H9 (cell line): ENCODE results near the gene LSG1. TPM values are rescaled to one million over a fixed set of nuclear protein-coding genes. Genes with fewer than 3 reads are reported as not detected.

Experiments used
- DNase-seq: peaks from one replicate; pipeline ENCODE4 v3.0.0-alpha.2; 2017
- H2AFZ ChIP-seq: one replicate; pipeline ENCODE4 v1.6.1; 2013; ENCODE audit warnings: mild to moderate bottlenecking, low read length, control low read depth, moderate library complexity
- H2AK5ac ChIP-seq: 2 replicates; pipeline ENCODE4 v1.6.1; 2013; ENCODE audit warnings: low read length, control low read depth, mixed read lengths; ENCODE audit not compliant: insufficient read length
- H2BK120ac ChIP-seq: one replicate; pipeline ENCODE4 v1.6.1; 2013; ENCODE audit warnings: low read depth, mild to moderate bottlenecking, low read length, control low read depth, inconsistent platforms; ENCODE audit not compliant: poor library complexity, severe bottlenecking
- H2BK12ac ChIP-seq: 2 replicates; pipeline ENCODE4 v1.6.1; 2013; ENCODE audit warnings: low read length, control low read depth, mixed read lengths, low read depth; ENCODE audit not compliant: insufficient read length
- H2BK15ac ChIP-seq: 2 replicates; pipeline ENCODE4 v1.6.1; 2013; ENCODE audit warnings: low read depth, low read length, control low read depth
- H2BK20ac ChIP-seq: one replicate; pipeline ENCODE4 v1.6.1; 2013; ENCODE audit warnings: low read depth, mild to moderate bottlenecking, low read length, control low read depth, inconsistent platforms; ENCODE audit not compliant: poor library complexity, severe bottlenecking
- H2BK5ac ChIP-seq: 2 replicates; pipeline ENCODE4 v1.6.1; 2013; ENCODE audit warnings: low read length, control low read depth, mixed read lengths; ENCODE audit not compliant: insufficient read length
- H3K14ac ChIP-seq: 2 replicates; pipeline ENCODE4 v1.6.1; 2013; ENCODE audit warnings: low read length, control low read depth; ENCODE audit not compliant: insufficient read depth
- H3K18ac ChIP-seq: 2 replicates; pipeline ENCODE4 v1.6.1; 2013; ENCODE audit warnings: low read depth, mild to moderate bottlenecking, mixed read lengths, low read length, control low read depth; ENCODE audit not compliant: insufficient read length
- H3K23ac ChIP-seq: 2 replicates; pipeline ENCODE4 v1.6.1; 2013; ENCODE audit warnings: low read length, control low read depth, mixed read lengths, low read depth; ENCODE audit not compliant: insufficient read length
- H3K23me2 ChIP-seq: 2 replicates; pipeline ENCODE4 v1.6.1; 2013; ENCODE audit warnings: low read depth, mild to moderate bottlenecking, mixed read lengths, low read length, control low read depth; ENCODE audit not compliant: insufficient read length, poor library complexity, severe bottlenecking
- H3K27ac ChIP-seq: 2 replicates; pipeline ENCODE4 v1.5.1; 2013; ENCODE audit warnings: low read length, control low read depth, mixed read lengths, low read depth; ENCODE audit not compliant: insufficient read length
- H3K27me3 ChIP-seq: 2 replicates; pipeline ENCODE4 v1.6.1; 2013; ENCODE audit warnings: low read length, control low read depth, inconsistent platforms; ENCODE audit not compliant: insufficient read depth
- H3K4ac ChIP-seq: 2 replicates; pipeline ENCODE4 v1.6.1; 2013; ENCODE audit warnings: low read depth, mild to moderate bottlenecking, control low read depth, inconsistent platforms, low read length, moderate library complexity
- H3K4me1 ChIP-seq: 2 replicates; pipeline ENCODE4 v1.6.1; 2013; ENCODE audit warnings: low read length, control low read depth, inconsistent platforms; ENCODE audit not compliant: insufficient read depth
- H3K4me2 ChIP-seq: 2 replicates; pipeline ENCODE4 v1.6.1; 2013; ENCODE audit warnings: low read length, control low read depth, mixed read lengths; ENCODE audit not compliant: insufficient read length, insufficient read depth
- H3K56ac ChIP-seq: 2 replicates; pipeline ENCODE4 v1.6.1; 2013; ENCODE audit warnings: low read depth, mild to moderate bottlenecking, mixed read lengths, low read length, control low read depth; ENCODE audit not compliant: insufficient read length
- H3K79me1 ChIP-seq: 2 replicates; pipeline ENCODE4 v1.6.1; 2013; ENCODE audit warnings: low read depth, mild to moderate bottlenecking, moderate library complexity, low read length, control low read depth, inconsistent platforms; ENCODE audit not compliant: insufficient read depth, poor library complexity, severe bottlenecking
- H3K79me2 ChIP-seq: 2 replicates; pipeline ENCODE4 v1.6.1; 2013; ENCODE audit warnings: low read length, control low read depth, inconsistent platforms; ENCODE audit not compliant: insufficient read depth
- H3K9ac ChIP-seq: 2 replicates; pipeline ENCODE4 v1.6.1; 2013; ENCODE audit warnings: low read length, control low read depth, mixed read lengths; ENCODE audit not compliant: insufficient read length; ENCODE audit errors: extremely low read depth
- H3K9me3 ChIP-seq: one replicate; pipeline ENCODE4 v1.6.1; 2013; ENCODE audit warnings: low read depth, low read length, inconsistent platforms; ENCODE audit not compliant: control insufficient read depth
- H3T11ph ChIP-seq: one replicate; pipeline ENCODE4 v1.6.1; 2013; ENCODE audit warnings: mild to moderate bottlenecking, low read length, control low read depth, inconsistent platforms
- H4K20me1 ChIP-seq: one replicate; pipeline ENCODE4 v1.6.1; 2013; ENCODE audit not compliant: control insufficient read depth, insufficient read length, insufficient read depth
- H4K5ac ChIP-seq: 2 replicates; pipeline ENCODE4 v1.6.1; 2013; ENCODE audit warnings: low read depth, mild to moderate bottlenecking, mixed read lengths, low read length, control low read depth; ENCODE audit not compliant: insufficient read length
- H4K8ac ChIP-seq: replicated peaks from 2 replicates; pipeline ENCODE4 v1.6.1; 2013; ENCODE audit warnings: low read length, control low read depth, mixed read lengths, low read depth; ENCODE audit not compliant: insufficient read length
- H4K91ac ChIP-seq: 2 replicates; pipeline ENCODE4 v1.6.1; 2013; ENCODE audit warnings: low read depth, mild to moderate bottlenecking, moderate library complexity, mixed read lengths, low read length, control low read depth; ENCODE audit not compliant: insufficient read length
- H3K27ac Mint-ChIP-seq, 3 experiments: 2 replicates in 2 of 3; 3 replicates in 1 of 3; pipeline ENCODE4 v1.8.0; 2020 to 2021; ENCODE audit warnings: mixed read lengths in 3 of 3, mild to moderate bottlenecking in 1 of 3, moderate library complexity in 1 of 3
- H3K27me3 Mint-ChIP-seq: 2 replicates; pipeline ENCODE4 v1.8.0; 2021; ENCODE audit warnings: low read depth, mild to moderate bottlenecking, moderate library complexity, mixed read lengths
- H3K36me3 Mint-ChIP-seq, 3 experiments: 2 replicates in 2 of 3; 3 replicates in 1 of 3; pipeline ENCODE4 v1.8.0; 2020 to 2021; ENCODE audit warnings: low read depth in 3 of 3, mixed read lengths in 3 of 3; ENCODE audit not compliant: insufficient read depth in 1 of 3
- H3K4me1 Mint-ChIP-seq, 2 experiments: 2 replicates each; pipeline ENCODE4 v1.8.0; 2020; ENCODE audit warnings: mixed read lengths in 2 of 2
- H3K4me3 Mint-ChIP-seq, 2 experiments: 2 replicates in 1 of 2; 3 replicates in 1 of 2; pipeline ENCODE4 v1.8.0; 2020 to 2021; ENCODE audit warnings: mild to moderate bottlenecking in 2 of 2, mixed read lengths in 2 of 2, moderate library complexity in 1 of 2
- H3K9me3 Mint-ChIP-seq, 2 experiments: 2 replicates in 1 of 2; 3 replicates in 1 of 2; pipeline ENCODE4 v1.8.0; 2020; ENCODE audit warnings: mild to moderate bottlenecking in 2 of 2, mixed read lengths in 2 of 2, moderate library complexity in 1 of 2
- CTCF ChIP-seq: fragments of 200-600 bp; sonication (generic); conservative IDR thresholded peaks from 3 replicates; pipeline ENCODE4 v1.8.0; 2021; ENCODE audit warnings: antibody characterized with exemption, mild to moderate bottlenecking
- WGBS: extraction: QIAGEN DNeasy Blood & Tissue Kit; methylation state at CpG from one replicate; pipeline ENCODE4 v1.1.7; 2013; ENCODE audit warnings: missing lambda C conversion rate, low lambda C conversion rate, mixed read lengths; ENCODE audit not compliant: insufficient read length; ENCODE audit errors: extremely low coverage; 5-methylcytosine and 5-hydroxymethylcytosine counted together
- total RNA-seq: library from RNA; stranded (reverse); gene quantifications from 2 replicates; pipeline ENCODE4 v1.2.1, GENCODE V29; 2021

LSG1 gene
- total RNA-seq, 1 experiment from 2014 or later: 63.3 TPM

DNA sequence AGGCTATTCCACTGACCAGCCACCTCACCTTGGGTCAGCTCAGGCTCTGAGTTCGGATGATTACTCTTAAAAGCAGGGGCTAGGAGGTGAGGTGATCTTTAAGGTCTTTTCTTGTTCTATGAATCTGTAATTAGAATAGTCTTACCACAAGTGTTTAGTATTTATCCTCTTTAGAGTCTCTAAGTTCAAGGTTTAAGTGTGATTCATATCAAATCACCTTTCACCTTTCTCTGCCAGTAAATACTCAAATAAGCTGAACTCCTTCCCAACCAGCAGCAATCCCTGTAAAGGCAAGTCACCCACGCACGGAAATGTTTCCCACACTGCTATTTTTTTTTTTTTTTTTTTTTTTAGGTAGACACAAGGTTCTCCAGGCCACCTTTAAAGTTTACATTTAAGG lies 24.2 kb downstream of the LSG1 start:
- no peak overlapping the region for H3K56ac ChIP-seq
- H4K20me1 ChIP-seq: no peaks in the 10 kb centered on the region
- H3K4me1 ChIP-seq: no peaks in the 10 kb centered on the region
- H2BK5ac ChIP-seq: no peak overlapping the region
- H3K79me1 ChIP-seq: no peaks in the 10 kb centered on the region
- no peak overlapping the region for H3K9ac ChIP-seq
- no peaks in the 10 kb centered on the region for H3K23me2 ChIP-seq
- H2BK120ac ChIP-seq: no peak overlapping the region
- Mint-ChIP-seq H3K36me3 (peaks cover 50 to 82% (median 71%) of the 10 kb centered on the region in 3 experiments), H3K27me3 (no peaks in the 10 kb centered on the region), H3K4me1 (no peaks in the 10 kb centered on the region), H3K4me3 (no peak overlapping the region), H3K9me3 (no peaks in the 10 kb centered on the region), H3K27ac (no peak overlapping the region)
- no peaks in the 10 kb centered on the region for H3K79me2 ChIP-seq
- no peak overlapping the region for H3K27ac ChIP-seq
- H3K27me3 ChIP-seq: no peaks in the 10 kb centered on the region
- TF ChIP-seq CTCF: no peak
- H3T11ph ChIP-seq: no peak overlapping the region
- no peak overlapping the region for H3K14ac ChIP-seq
- H4K5ac ChIP-seq: no peak overlapping the region
- H4K91ac ChIP-seq: no peak overlapping the region
- H2AFZ ChIP-seq: no peak overlapping the region
- H3K18ac ChIP-seq: no peak overlapping the region
- no peak for DNase-seq
- H2BK15ac ChIP-seq: no peak overlapping the region
- no peak overlapping the region for H2AK5ac ChIP-seq
- no peak overlapping the region for H2BK12ac ChIP-seq
- no peak overlapping the region for H3K23ac ChIP-seq
- no peak overlapping the region for H3K4ac ChIP-seq
- no peak overlapping the region for H4K8ac ChIP-seq
- no peaks in the 10 kb centered on the region for H3K9me3 ChIP-seq
- H3K4me2 ChIP-seq: no peak overlapping the region
- no CpG with 5 or more reads among the region's 3 CpGs for WGBS
- H2BK20ac ChIP-seq: no peak overlapping the region
